Activated CD4-positive, CD25-positive, alpha-beta regulatory T cell treated with anti-CD3 and anti-CD28 coated beads, Interleukin-2, amount 50 U/mL, for 72 hours (primary cell): ENCODE data around the gene PROM2.
"Not testable (repeated sequence)": the region's sequence is repeated elsewhere in the genome, so short reads cannot be mapped to it uniquely, and the experiment has no call there.

ENCODE experiments used
- DNase-seq: peaks from one replicate; pipeline ENCODE4 v3.0.0; 2021

Gene PROM2

DNA sequence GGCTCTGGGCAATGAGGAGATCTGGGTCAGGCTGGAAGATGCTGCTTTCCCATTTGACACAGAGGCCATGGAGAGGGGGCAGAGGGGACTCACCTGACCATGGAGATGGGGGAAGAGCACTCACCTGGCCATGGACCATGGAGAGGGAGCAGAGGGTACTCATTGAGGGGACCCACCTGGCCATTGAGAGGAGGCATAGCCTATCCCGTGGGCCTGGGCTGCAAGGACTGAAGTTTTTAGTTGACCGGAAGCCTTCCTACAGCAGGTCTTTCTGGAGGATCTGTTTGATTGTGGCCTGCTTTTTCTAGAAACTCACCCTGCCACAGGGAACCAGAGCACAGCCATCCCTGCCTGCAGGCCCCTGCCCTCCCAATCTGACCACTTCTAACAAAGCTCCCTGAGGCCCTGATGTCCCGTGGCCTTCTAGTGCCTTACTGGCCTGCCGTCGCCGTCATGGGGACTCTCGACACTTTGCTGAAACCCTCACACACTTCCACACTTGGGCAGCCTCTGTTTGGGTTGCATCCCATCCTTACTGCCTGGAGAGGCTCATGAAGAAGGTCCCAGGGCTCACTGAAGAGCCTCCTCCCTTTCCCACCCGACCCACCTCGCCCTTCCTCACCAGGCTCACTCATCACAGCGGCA, 5.1 kb upstream of the PROM2 start:
- DNase-seq: peak; percentile 4

DNA sequence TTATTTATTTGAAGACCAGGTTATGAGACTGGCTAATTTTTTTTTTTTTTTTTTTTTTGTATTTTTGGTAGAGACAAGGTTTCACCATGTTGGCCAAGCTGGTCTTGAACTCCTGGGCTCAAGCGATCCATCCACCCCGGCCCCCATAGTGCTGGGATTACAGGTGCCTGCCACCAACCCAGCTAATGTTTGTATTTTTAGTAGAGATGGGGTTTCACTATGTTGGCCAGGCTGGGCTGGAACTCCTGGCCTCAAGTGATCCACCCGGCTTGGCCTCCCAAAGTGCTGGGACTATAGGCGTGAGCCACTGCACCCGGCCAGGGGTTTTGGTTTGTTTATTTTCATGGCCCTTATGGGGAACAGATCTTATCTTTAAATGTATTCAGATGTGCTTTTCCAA, 4.5 kb upstream of the PROM2 start:
- DNase-seq: not testable (repeated sequence)

DNA sequence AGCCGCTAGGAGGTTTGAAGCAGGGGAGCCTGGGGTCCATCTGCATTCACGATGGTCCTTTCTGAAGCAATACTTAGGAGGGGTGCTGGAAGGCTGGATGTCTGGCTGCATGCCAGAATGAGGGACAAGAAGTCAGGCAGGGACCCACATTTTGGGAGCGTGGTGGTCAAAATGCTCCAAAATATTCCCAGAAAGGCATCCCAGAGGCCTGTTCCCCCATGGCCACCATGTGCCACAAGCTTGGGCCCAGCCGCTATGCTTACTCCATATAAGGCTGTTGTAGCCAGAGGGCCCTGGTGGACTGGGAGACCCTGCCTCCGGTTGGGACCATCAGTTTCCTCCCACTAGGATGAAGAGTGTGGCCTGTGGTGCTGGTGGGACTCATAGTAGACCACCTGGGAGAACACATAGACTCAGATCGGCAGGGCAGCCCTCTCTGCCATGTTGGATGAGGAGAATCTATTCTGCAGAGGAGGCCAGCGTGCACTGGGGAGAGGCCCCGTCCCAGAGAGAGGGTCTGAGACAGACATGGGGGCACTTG, 3.6 kb upstream of the PROM2 start:
- peak; percentile 16 for DNase-seq

DNA sequence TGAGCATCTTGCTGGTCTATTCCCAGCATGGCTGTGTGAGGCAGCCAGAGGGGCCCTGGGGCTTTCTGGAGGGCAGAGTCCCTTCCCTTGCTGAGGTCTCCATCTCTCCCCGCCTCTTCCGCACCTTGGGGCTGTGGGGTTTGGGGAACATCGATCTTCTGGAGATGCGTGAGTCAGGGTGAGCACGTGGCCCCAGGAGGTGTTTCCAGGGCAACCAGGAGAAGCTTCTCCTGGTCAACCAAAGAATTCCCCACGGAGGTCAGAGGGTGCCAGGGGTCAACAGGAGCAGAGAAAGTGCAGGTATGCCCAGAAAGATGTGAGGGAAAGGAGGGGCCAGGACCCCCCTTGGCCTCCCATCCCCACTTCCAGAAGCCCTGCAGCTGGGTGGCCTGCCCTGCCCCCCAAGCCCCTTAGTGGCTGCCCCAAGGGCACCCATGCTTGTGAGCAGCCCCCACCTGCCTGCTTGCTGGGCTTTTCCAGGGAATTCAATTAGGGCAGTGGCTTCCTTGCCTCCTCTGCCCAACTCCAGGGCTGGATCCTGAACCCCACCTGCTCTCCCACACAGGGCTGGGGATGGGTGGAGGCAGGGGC, 2.8 kb upstream of the PROM2 start:
- DNase-seq: peak; percentile 22

DNA sequence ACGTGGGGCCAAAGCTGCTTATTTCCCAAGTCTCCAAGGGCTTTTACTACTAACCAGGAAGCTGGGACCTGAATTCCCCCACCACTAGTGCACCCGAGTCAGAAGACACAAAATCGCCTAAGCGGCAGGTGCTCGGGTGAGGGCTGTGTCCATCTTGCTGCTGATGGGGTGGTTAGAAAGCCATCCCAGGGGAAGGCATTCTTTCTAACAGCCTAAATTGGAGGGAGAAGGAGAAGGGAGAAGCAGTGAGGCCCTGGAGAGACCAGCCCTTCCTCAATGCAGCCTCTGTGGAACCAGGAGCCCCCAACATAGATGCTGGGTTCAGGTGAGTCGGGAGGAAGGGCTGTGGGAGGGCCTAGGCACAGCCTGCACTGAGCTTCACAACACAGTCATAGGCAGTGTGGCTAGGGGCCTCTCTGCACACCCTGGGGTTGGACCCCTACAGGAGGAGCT, 1.9 kb upstream of the PROM2 start:
- peak; percentile 5 for DNase-seq

DNA sequence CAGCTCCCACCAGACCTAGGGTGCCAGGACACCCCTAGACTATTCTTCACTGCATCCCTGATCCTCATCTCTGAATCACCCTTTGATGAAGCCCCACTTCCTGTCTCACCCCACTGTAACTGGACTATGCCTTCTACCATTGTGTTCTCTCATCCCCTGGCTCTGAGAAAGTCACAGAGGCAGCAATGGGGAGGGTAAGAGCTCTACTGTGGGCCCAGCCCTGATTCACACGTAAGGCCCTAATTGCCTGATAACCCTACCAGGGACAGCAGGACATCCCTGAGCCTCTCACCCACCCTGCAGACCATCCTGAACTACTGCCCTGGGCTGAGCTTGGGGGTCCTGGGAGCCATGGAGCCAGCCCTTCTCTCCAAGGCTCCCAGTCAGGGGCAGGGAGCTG, 1.5 kb upstream of the PROM2 start:
- no peak for DNase-seq

DNA sequence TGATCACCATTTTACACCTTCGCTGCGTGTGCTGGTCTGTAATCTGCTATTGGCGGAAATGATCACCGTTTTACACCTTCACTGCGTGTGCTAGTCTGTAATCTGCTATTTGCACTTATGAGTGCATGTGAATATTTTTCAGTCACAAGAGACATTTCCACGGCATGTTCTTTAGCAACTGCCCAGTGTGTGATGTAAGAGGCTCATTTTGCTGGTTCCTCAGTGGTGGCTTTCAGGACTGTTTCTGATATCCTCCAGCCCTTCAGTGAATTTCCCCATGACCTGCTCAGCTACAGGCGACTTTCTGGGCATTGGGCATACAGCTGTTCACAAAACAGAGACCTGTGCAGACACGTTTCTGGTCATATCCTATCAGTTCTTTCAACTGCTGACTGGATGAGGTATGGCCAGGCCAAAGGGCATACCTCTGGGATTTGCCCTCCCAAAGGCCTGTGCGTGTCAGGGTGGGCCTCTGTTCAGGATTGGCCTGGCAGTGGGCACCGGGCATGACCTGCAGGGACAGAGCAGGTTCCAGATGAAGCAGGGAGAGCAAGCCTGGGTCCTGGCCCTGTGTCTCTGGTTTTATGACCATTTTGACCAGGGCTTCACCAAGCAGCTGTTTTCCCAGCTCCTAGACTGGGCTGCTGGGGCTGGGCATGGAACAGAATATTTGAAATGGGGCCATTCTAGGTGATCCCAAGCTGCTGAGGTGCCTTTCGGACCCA, 521 bp upstream of the PROM2 start:
- peak; percentile 20 for DNase-seq

DNA sequence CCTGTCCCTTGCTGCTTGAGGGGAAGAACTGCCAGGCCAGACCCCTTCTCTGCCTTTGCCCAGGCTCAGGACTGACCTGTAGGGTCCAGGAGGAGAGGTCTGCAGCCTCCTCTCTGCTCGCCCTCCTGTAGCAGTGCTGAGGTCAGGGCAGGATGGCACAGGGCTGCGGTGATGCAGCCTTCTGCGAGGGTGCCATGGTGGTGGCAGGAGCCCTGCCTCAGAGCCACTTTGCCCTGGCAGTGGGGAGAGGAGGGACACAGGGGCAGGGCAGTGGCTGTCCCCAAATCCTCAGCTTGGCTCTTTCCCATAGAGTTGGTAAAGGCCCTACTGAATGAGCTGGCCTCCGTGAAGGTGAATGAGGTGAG, 884 bp downstream of the PROM2 start:
- peak; percentile 28 for DNase-seq

DNA sequence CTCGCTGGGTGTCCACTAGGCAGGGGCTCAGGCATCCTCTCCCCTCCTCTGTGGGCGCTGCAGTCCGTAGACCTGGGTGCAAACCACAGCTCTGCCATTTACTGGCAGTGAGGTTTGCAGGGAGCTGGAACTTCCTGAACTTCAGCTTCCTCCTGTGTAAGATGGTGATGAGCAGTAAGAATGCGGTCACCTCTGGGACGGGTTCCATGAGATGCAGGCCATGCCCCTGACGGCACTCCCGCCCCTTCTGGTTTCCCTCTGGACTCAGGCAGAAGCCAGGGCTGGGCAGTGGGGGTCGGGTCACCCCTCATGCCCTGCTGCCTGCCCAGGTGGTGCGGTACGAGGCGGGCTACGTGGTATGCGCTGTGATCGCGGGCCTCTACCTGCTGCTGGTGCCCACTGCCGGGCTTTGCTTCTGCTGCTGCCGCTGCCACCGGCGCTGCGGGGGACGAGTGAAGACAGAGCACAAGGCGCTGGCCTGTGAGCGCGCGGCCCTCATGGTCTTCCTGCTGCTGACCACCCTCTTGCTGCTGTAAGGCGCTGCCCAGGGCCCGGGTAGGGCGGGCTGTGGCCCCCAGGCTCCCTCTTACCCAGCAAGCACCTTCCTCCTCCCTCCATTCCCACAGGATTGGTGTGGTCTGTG, 1.5 kb downstream of the PROM2 start:
- DNase-seq: peak; percentile 23

DNA sequence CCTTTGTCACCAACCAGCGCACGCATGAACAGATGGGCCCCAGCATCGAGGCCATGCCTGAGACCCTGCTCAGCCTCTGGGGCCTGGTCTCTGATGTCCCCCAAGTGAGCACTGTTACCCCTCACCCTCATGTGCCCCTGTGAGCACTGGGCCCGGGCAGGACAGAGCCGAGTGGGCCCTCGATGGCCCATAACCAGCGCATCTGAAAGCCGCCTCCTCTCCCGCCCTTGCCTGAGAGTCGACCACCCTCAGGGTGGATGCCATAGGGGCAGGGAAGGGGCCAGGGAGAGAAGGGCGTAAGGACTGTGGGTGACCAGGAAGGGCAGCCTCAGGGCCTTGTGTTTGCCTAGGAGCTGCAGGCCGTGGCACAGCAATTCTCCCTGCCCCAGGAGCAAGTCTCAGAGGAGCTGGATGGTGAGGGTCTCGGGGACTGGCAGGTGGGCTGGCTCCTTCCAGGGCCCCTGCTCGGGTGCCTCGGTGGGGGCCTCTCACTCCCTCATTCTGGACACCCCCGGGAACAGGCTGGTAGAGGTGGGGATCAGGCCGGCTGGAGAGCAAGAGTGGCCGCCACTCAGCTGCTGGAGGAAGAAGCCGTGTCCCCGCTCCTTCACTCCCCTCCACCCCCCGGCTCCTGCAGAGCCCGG, 2.1 kb downstream of the PROM2 start:
- DNase-seq: no peak

DNA sequence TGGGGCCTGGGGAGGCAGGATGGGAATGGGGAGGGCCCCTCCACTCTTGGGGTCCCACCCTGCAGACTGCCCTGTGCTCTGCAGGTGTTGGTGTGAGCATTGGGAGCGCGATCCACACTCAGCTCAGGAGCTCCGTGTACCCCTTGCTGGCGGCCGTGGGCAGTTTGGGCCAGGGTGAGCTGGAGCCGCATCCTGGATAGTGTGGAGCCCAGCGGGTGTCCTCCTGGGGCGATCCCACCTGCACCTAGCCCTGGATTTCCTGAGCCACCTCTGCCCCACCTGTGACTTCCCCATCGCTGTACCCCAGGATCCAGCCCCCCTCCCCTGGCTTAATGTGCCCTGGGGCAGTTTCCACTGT, 2.6 kb downstream of the PROM2 start:
- no peak for DNase-seq

DNA sequence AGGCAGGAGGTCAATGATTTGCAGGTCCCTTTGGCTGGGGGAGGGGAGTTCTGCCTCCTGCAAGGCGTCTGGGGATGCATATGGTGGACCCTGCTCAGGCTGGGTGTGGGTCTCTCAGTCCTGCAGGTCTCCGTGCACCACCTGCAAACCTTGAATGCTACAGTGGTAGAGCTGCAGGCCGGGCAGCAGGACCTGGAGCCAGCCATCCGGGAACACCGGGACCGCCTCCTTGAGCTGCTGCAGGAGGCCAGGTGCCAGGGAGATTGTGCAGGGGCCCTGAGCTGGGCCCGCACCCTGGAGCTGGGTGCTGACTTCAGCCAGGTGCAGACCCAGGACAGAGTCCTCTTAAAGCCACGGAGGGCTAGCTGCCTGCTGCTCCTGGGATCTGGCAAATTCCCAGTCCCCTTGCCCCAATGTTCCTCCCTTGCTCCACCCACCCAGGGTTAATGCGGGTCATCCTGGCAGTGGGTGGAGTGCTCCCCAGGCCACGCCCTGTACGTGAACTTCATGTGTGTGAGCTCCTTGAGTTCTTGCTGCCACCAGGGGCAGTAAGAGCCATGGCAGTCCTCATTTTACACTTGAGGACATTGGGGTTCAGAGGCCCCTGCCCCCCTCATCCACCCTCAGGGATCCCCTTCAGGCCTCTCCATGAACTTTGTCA, 3.1 kb downstream of the PROM2 start:
- DNase-seq: no peak

DNA sequence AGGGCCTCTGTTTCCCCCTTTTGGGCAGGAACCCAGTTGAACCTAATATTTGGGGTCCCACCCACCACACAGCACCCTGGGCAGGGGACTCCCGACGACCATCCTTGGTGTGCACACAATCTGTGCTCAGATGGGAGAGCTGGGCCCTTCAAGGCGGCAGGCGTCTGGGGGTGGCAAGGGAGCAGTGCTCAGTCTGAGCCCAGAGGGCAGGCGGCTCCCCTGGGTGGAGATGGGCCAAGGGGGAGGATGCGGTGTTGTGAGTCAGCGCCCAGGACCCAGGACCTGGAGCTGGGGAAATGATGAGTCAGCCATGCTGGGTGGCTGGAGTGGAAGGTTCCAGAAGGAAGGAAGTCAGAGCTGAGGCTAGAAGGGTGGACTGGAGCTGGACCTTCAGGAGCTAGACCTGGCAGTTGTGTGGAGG, 3.8 kb downstream of the PROM2 start:
- DNase-seq: no peak

DNA sequence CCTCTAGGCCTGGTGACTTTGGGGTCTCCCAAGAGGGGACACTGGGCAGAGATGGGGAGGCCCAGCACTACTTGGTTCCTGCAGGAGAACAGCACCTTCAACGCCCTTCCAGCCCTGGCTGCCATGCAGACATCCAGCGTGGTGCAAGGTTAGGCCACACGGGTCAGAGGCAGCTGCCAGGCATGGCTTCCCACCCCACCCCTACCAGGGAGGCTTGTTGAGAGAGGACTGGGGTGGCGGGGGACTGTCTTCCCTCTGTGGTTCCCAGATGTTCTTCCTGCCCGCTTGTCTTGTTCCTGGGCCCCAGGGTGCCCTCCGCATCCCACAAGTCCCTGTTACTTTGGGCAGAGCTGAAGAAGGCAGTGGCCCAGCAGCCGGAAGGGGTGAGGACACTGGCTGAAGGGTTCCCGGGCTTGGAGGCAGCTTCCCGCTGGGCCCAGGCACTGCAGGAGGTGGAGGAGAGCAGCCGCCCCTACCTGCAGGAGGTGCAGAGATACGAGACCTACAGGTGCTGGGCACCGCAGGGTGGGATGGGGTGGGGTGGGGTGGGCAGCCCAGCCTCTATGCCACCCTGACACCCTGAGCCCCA, 4.5 kb downstream of the PROM2 start:
- no peak for DNase-seq

DNA sequence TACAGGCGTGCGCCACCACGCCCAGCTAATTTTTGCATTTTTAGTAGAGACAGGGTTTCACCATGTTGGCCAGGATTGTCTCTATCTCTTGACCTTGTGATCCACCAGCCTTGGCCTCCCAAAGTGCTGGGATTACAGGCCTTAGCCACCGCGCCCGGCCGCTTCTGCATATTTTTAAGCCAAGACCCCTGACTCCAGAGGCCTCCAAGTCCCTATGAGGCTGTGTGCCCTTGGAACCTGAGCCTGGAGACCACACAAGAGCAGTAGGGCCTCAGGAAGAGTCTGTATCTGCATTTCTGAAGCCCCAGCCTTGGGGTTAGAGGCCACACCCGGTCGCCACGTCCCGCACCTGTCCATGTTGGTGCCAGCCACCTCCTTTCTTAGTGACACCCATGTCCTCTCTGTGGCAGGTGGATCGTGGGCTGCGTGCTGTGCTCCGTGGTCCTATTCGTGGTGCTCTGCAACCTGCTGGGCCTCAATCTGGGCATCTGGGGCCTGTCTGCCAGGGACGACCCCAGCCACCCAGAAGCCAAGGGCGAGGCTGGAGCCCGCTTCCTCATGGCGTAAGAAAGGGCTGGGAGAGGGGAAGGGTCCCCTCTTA, 5.3 kb downstream of the PROM2 start:
- DNase-seq: no peak

DNA sequence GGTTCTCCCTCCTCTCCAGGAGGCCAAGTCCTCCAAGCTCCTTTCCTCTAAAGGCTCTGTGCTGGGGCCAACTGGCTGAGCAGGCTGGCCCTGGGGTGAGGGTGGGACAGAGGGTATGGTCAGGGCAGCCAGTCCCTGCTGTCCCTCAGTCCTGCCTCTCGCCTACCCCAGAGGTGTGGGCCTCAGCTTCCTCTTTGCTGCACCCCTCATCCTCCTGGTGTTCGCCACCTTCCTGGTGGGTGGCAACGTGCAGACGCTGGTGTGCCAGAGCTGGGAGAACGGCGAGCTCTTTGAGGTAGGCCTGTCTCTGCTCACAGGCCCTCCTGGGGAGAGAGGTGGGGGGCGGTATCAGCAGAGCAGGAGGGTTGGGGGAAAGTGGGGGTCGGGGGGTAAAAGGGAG, 6.8 kb downstream of the PROM2 start:
- DNase-seq: no peak

DNA sequence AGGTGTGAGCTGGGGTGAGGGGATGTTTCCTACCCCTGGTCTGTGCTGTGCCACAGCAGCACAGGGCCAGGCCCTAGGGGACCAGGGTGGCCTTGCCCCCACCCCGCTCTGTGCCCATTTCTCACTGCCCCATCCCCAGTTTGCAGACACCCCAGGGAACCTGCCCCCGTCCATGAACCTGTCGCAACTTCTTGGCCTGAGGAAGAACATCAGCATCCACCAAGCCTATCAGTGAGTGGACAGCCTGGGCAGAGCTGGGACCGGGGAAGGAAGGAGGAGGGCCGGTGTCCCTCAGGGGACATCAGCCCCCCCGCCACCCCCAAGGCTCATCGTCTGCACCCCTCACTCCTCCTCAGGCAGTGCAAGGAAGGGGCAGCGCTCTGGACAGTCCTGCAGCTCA, 7.5 kb downstream of the PROM2 start:
- DNase-seq: no peak

DNA sequence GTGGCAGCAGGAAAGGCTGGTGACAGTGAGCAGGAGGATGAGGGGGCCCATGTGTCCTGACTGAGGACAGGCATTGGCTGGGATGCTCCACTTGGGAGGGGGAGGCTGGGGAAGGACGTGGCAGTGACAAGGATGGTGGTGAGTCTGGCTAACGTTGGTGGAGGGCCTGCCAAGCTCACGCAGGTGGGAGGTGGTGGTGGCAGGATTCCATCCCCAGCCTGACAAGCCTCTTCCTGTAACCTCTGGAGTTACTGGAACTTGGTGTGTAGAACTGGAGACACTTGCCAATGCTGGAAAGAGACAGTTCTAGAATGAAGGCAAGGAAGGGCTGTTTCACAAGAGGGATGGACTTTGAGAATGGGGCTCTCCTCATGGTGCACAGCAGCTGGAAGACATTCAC, 8.2 kb downstream of the PROM2 start:
- no peak for DNase-seq

DNA sequence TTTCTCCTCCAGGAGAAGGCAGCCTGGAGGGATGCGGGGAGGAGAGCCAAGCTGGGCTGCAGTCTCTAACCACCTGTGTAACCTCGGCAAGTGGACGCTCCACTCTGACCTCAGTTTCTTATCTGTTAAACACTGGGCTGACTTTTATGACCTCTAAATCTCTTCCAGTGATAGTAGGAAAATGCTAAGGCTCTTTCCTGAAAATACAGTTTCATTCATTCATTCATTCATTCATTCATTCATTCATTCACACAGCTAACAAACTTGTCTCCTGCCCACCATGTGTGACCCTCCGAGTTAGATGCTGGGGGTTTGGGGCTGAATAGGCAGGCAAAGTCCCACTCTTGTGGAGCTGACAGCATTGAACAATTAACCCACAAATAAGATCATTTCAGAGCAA, 9.3 kb downstream of the PROM2 start:
- no peak for DNase-seq

DNA sequence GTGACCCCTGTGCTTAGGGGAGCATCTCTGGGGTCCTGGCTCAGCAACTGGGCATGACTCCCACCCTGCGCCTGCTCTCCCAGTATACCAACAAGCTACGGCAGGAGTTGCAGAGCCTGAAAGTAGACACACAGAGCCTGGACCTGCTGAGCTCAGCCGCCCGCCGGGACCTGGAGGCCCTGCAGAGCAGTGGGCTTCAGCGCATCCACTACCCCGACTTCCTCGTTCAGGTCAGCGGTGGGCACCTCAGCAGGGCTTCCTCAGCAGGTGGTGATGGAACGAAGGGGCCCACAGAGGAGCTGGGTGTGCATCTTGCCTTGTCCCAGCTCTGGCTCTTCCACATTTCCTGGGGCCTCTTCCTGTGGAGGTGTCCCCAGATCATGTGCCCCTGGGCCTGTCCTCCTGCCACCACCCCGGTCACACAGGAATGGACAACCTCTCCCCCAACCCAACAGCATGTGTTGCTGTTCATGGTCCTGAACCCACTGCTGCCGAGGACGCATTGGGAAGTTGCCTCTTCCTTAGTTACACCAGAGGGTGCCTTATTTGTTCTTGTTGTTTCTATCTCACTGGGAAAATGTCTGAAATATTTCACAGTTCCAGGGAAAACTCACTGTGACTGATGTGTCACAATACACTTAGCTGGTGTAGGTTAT, 10.8 kb downstream of the PROM2 start:
- DNase-seq: no peak

DNA sequence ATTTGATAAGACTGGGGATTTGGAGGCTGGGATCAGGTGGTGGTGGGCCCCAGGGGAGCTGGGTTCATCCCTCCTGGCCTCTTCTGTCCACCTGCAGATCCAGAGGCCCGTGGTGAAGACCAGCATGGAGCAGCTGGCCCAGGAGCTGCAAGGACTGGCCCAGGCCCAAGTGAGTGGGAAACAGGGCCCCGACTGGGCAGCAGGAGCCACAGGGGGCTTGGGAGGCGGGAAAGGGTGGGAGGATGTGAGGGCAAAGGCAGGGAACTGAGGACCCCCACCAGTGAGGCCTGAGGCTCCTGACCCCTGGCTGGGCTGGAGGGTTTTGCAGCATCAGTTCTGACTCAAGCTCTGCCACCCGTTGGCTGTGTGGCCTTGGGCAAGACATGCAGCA, 11.3 kb downstream of the PROM2 start:
- no peak for DNase-seq
